HG02798 (cell line): ENCODE measurements around the gene NFIA.

Experiments
- ATAC-seq: cut with Tn5 transposase; IDR thresholded peaks from one replicate; pipeline ENCODE4 v1.9.1; 2021; ENCODE audit warnings: mild to moderate bottlenecking; ENCODE audit not compliant: unreplicated experiment, poor library complexity

The NFIA gene

DNA sequence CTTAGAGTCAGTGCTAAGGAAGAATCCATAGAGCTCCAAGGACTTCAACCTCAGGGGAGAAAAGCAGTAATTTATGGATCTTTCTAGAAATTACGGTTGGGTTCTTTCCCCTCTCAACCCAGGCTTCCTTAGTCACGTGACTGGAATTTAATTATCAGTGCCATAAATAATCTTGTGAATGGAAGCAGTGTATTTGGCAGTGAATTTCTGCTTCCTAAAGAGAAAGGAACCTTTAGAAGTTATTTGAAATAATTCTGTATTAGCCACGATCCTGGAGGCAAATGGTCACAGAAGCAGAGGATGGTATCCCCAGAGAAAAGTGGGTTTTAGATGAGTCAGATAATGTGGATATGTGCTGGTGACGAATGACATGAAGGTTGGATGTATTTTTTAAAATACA lies 89.6 kb downstream of the NFIA start:
- ATAC-seq, result no peak

DNA sequence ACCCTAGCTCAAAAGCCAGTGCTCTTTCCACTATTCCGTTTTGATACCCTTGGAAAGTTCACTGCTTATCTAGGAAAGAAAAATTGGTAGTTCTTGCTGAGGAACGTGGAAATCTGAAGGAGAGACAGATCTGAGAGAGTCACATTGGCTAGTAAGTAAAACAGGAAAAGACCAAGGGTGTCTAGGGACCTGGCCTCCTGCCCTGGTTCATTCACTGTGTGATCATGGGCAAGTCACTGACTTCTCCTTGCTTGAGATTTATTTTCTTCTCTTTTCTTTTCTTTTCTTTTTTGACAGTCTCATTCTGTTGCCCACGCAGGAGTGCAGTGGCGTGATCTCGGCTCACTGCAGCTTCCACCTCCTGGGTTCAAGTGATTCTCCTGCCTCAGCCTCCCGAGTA lies 90.8 kb downstream of the NFIA start:
- no peak for ATAC-seq

DNA sequence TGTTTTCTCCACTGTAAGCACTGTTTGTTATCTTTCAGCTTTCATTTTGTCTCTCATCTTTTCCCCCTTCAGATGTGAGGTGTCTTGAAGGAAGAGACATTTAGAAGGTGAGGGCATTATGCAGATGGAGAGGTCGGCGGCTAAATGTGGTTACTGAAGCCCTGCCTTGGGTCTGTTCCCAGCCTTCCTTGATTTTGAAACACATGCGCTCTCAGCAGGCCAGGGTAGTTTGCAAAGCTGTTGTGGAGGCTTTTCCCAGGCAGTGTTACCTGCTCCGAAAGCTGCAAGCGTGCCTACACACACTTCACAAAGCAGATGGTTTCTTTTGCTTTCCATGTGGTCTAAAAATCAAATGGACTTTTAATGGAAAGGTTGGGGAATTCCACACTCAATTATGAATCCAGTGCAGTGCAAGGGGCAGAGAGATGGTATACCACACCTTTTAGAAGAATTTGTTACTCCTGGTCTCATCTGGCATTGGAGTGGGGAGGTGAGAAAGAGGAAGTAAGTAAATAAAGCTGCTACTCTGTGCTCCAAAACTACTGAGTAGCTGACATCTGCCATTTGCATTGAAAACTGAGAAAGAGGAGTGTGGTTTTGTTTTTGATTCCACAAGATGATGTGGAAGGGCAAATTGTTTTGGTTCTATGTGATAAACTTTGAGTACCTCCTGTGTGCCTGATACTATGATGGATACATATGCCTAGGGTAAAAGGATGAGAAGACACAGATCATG lies 91.9 kb downstream of the NFIA start:
- no peak for ATAC-seq

DNA sequence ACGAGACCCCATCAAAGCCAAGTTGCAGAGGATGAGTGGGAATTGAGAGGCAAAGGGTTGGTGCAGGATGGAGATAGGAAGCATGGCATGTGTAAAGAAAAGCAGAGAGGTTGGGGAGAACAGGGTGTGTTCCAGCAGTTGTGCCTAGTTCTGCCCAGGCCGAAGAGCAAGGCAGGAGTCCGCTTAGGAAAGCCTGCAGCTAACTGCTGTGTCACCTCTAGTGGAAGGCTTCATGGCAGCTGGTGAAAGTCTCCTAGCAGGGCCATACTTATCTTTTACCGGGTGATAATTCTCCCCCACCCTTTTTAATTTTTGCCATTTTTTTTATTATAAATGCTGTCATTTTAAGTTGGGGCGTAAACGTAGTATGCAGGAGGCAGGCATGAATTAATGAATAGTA lies 93.6 kb downstream of the NFIA start:
- no peak for ATAC-seq

DNA sequence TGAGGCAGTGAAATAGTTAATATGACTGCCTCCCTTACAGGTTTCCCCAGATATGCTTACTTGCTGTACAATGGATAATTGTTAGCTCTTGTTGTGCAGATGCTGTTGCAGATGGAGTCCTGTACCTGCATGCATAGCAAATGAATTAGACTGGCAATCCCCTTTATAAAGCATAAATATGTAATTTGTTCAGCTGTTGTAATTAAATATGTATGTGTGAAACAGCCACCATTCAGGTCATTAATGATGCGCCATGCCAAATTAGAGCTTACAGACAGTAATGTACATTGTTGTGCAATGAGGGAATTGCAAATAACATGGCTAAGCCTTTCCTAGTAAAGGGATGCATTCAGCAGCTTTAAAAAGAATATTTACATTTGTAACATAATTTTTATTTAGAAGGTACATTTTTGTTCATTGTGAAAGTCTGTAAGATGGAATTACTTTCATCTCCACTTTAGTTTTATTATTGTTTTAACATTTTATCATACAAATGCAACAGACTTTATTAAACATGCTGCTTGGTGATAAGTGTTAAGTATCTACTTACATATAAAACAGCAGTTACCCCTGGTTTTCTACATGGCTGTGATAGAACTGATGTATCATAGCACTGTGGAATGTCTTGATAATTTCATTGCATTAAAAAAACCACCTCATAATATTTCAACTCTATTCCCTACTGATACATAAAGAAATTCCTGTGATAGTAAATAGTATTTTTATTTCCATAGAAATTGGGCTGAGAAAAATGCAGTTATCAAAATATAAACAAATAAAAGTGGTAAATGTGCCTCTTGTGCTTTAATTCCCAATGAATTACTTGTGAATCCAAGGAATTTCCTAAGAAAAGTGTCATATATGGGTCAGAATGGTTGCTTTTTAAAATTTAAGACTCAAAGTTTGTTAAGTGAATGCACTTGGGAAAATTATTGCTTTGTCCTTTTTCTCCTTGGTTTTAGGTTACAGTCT lies 99.0 kb downstream of the NFIA start:
- no peak for ATAC-seq

DNA sequence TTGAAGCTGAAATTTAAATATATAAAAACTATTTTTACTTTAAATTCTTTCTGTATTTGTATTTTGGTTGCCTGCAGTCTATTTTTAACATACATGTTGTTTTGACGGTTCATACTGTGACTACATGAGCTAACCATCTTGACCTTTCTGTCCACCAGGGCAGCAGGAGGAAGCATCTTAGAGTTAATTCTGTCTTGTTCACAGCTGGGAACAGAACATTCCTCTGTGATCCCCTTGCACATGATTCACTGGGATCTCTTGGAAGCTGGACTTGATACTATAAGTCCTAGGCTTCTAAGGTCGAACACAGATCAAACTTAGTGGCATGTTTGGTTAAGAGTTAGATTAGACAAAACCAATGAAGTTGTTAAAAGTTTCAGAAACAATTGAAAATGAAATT lies 99.7 kb downstream of the NFIA start:
- ATAC-seq, result no peak

DNA sequence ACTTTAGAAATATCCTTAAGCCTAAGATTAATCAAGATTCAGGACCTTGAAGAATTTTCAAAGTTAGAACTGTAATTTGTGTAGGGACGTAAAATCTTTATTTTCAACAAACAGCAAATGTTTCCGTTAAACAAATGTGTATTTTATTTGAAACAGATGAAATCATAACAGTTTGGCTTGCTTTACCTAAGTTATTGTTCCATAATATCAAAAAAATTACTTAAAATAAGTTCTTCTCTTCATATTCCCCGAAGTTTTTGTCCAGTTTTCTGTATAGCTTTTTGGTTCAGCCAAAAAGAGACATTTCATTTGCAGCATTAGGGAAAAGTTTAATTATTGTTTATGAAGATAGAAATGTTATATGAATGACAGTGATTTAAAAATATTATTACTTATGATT lies 100.1 kb downstream of the NFIA start:
- no peak for ATAC-seq

DNA sequence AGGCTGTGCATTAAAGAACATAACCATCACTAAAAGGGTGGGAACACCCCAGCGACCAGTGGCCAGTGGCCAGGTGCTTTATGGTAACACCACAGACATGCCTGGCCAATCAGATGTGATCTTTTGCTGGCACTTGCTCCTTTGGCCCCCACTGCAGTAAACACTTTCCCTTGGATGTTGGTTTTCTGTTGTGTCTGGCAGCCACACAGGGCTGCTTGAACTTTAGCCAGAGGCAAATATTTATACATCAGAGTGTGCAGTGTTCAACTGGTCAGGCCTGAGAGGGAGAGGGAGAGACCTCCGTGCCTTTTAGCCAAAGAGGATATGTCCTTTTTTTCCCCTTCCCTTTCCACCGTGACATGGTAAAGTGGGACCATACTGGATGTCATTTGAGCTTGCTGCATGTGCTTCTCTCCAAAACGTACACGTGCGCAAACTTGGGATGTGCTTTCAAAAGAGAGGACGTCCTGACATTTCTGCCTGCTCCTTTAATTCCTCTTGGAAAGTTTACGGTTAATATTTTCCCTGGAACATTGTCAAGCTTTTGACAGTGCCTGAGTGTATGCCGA lies 101.2 kb downstream of the NFIA start:
- no peak for ATAC-seq

DNA sequence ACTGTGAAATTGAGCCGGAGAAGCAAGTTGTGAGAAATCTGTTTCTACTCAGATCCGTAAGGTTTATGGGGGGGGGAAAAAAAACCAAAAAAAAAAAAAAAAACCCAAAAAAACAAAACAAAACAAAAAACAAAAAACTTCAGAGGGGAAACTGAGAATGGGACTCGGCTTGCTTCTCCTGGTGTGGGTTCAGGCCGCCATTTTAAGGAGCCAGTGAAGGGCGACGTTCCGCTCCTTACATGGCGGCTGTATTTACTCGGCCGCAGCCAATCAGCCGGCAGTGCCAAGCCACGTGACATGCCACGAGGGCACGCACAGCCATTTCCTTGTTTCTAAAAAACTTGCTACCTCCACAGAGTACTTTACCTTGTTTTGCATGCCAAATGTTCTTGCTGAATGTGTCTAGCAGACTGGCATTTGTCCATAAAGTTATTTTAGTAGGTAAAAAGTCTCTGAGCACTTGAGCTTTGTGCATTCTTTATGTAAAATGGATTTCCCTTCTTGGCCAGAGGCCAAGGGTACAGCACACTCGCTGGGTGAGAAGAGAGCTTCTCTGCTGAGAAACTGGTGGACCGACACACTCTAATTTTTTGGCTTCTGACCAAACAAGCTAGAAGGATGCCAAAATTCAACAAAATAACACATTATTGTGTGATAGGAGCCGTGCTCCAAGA lies 101.8 kb downstream of the NFIA start:
- no peak for ATAC-seq

DNA sequence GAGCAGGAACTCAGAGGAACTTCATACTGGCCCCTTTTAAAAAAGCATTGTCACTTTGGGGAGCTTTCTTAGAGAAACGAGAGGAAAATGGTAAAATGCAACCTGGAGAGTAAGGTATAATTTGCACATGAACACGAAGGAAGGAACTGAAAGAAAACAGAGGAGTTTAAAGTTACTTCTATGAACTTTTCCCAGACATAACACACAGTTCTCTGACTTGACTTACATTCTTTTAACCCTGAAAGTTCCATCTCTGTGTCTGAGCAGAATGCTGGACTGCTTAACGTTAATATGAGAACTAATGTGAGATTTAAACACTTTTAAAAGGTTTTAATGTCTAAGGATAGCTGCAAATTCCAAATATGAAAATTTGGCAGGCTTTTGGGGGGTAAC lies 102.3 kb downstream of the NFIA start:
- ATAC-seq, result no peak

DNA sequence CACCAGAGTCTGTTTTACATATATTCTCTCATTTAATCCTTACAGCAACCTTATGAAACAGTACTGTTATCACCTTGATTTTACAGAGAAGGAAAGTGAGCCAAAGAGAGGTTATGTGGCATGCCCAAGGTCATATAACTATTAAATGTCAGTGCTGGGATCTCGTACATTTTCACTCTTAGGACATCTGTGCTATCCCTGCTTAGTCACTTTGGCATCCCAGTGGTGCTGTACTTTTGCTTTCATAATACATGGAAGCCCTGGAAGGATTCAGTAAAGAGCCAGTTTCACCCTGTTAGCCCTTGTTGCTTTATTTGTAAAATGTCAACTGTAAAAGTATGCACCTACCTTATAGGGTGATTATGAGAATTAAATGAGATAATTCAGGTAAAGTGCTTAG lies 104.4 kb downstream of the NFIA start:
- ATAC-seq, result no peak

DNA sequence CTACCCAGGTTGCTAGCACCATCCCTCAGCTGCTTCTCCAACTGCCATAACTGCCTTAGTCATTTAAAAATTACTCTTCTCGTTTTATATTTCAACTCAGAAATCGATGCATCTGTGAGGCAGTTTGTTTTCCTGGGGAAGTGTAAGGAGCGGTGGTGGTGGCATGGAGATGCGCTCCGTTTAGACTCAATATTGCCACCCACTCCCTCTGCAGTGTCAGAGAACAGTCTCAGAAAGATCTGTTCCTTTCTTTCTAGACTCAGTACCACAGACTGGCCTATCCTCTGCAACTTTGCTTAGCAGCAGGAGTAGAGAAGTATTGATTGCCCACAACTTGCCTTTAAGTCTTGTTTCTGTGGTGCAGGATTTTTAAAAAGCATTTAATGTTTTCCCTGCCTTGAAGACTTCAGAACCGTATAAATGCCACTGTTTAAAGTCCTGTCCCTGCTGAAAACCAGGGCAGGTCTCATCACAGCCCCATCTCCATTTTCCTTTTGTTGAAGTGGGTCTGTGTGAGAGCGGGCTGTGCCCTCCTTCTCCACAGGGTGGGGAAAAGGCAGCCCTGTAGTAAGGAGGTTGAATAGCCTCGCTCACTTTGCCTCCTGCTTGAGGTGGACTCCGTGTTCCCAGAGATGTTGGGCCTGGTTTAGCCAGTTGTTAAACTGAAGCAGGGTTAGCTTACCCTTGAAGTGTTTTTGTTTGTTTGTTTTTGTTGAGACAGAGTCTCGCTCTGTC lies 105.2 kb downstream of the NFIA start:
- ATAC-seq, result no peak

DNA sequence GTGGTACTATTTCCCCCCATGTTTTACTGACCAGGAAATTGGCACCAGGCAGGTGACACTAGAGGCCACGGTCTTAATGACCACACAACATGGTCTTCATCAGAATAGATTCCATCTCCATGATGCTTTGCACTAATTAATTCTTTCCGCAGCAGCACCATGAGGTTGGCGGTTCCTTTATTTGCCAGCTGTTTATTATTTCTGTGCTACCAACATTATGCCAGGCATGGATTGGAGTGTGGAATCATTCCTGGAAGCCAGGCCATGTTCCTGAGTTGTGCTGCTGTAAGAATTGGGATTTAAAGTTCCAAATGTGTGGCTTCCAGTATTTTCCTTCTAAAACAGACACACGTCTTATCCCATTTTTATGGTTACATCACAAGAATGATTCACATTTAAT lies 107.8 kb downstream of the NFIA start:
- no peak for ATAC-seq

DNA sequence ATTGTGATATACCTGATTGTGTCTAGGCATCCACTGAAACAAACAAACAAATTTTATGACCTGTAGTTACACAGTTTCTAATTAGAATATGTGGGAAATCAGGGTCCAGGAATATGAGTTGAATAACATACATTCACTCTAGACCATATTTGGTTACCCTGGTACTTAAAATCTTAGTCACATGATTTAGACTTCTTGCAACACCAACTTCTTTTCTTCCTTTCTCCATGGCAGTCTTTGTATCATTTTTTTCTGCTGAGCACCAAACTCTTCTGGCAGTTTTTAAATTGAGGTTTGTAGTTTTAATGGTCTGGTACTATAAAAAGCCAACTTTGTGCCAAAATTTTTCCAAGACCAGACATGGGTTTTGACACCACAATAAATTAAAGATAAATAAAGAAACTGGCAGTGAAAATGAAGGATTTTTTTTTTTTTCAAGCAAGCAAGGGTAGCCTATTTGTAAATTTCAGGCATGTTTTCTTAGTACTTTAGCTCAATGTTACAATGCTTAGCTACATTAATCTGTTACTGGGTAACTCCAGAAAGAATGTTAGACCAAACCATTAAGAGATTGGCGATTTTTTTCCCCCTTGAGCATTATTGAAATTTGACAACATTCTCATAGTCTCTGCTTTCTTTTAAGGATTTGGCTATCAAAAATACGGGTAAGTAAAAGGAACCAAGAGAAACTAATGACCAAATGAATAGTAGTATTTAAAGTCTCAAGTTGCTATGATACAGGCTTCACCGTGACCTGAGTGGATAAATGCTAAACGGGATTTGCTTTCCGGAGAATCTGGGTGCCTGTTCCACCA lies 108.5 kb downstream of the NFIA start:
- ATAC-seq, result no peak

DNA sequence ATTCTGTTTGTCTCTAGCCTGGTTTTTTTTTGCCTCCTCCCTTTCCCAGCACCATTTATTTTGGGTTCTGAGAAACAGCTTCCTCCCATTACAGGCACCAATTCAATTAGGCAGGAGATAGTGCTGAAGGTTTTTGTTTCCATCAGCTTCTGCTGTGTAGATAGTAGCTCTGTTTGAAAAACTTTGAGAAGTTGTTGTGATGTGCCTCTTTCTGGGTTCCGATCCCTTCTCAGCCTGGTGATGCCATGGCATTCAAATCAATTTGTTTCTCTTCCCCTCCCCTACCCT lies 109.0 kb downstream of the NFIA start:
- no peak for ATAC-seq

DNA sequence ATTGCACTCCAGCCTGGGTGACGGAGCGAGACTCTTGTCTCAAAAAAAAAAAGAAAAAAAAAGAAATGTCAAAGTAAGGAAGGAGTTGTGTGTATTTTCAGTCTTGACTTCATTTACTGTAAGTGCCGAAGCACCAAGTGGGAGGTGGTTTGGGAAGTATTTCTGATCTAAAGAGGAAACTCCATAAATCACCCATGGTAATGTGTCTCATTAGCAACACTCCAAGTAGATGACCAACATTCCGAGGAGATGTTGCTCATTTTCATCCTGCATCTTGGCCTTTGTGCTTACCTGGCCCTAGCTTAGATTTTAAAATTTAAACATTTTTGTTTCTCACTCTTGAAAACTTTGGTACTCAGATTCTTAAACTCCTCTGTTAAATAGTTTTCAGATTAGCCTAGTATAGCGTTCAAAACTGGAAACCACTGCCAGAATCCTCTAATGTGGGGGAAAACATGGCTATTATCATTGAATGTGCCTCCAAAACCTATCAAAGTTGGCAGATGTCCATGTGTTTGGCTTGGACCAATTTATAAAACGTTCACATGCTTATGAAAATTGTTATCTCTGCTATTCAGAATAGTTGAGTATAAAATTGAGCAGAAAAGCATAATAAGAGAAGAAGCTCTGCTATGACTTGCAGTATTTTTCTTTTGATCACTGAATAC lies 110.4 kb downstream of the NFIA start:
- no peak for ATAC-seq

DNA sequence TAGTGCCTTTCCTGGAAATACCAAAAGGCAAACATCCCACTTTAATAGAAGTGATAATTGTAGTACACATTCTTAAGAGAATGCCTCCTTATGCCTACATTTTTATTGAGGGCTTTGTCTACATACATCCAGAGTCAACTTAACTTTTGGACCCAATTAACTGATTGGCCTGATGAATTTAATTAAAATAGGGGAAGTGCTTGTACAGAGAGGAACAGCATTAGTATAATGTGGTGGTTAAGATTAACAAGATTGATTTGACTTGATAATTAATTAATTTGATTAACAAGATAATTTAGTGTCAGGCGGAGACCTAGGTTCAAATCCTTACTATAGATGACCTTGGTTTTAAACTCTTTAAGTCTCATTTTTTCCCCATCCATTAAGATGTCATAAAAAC lies 111.4 kb downstream of the NFIA start:
- ATAC-seq, result no peak

DNA sequence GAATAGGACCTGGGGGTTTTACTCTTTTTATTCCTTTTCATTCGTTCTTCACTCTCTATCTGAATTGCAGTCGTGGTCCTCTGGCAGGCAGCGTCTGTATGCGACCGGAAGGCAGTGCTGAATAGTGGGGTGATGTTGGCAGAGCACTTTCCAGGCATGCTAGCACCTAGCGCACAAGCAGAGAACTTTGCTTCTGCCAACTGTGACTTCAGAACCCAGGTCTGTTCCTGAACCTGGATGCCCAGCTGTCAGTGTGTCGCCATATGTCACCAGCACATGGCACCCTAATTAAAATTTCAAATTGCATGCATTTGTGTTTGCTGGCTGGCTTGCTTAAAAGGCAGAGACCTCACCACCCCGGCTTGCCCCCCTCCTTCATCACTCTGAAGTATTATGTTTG lies 116.2 kb downstream of the NFIA start:
- ATAC-seq, result no peak

DNA sequence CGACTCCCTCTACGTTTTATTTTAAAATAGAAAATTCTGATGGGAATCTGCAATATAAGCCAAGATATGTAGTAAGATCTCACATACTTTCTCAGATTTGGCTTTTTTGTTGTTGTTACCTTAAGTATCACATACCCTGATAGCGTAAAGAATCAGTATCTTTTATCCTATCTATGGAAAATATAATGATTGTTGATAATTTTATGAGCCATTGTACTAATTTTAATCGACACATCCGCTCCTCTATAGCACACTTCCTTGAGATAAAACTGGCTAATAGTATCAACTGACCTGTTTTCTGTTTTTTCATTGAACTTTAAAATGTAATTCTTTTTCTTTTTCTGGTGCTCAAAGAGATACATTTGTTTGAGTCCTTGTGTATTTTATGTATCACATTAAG lies 118.7 kb downstream of the NFIA start:
- ATAC-seq, result no peak
